ENCODE results near the gene PMEPA1. TPM values are rescaled to one million over a fixed set of nuclear protein-coding genes. Genes with fewer than 3 reads are reported as not detected.
A peak's percentile ranks its signal among the peaks of the same experiment; 100 is the strongest.

Gene PMEPA1
- total RNA-seq, 2 experiments from 2014 or later, result 15.7 to 18.0 TPM

DNA sequence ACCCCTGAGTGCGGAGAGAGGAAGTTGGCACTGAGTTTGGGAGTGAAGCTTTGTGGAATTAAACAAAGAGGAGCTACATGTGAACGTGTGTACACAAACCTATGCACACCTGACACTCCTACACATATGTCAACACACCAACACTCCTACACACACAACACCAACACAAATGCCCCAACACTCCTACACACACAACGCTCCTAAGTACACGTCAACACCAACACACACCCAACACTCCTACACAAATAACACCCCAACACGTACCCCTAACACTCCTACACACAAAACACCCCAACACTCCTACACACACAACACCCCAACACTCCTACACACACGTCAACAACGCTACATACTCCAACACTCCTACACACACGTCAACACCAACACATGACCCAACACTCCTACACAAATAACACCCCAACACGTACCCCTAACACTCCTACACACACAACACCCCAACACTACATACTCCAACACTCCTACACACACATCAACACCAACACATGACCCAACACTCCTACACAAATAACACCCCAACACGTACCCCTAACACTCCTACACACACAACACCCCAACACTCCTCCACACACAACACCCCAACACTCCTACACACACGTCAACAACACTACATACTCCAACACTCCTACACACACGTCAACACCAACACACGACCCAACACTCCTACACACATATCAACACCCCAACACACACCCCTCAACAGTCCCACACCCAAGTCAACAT, 49.5 kb downstream of the PMEPA1 start:
- Histone ChIP-seq H3K9me3 (ENCODE audit: control insufficient read depth in 1 of 2, insufficient read depth in 1 of 2, low read length in 2 of 2) (no peaks in the 10 kb centered on the region), H3K27me3 (ENCODE audit: control insufficient read depth in 1 of 2, insufficient read depth in 2 of 2, low read length in 2 of 2) (no peaks in the 10 kb centered on the region), H3K36me3 (ENCODE audit: insufficient read depth, low read length) (no peaks in the 10 kb centered on the region), H3K4me1 (ENCODE audit: insufficient read depth, low read length) (peaks cover 17% of the 10 kb centered on the region), H3K4me3 (ENCODE audit: low read length) (no peak overlapping the region), H3K27ac (ENCODE audit: low read depth in 1 of 2, low read length in 2 of 2) (no peak overlapping the region)
- no peaks in the 10 kb centered on the region for H3K9me3 Mint-ChIP-seq
- ATAC-seq (ENCODE audit: poor library complexity) (no peak), DNase-seq (peak in 1 of 14 experiments; percentile 7)
- H3K36me3 Mint-ChIP-seq (ENCODE audit: low read depth), result no peaks in the 10 kb centered on the region
- H3K4me1 Mint-ChIP-seq (ENCODE audit: low read depth), result peaks cover 25% of the 10 kb centered on the region
- CTCF ChIA-PET, result no interaction called here
- H3K27me3 Mint-ChIP-seq, result no peaks in the 10 kb centered on the region
- TF ChIP-seq, protein P1, sequence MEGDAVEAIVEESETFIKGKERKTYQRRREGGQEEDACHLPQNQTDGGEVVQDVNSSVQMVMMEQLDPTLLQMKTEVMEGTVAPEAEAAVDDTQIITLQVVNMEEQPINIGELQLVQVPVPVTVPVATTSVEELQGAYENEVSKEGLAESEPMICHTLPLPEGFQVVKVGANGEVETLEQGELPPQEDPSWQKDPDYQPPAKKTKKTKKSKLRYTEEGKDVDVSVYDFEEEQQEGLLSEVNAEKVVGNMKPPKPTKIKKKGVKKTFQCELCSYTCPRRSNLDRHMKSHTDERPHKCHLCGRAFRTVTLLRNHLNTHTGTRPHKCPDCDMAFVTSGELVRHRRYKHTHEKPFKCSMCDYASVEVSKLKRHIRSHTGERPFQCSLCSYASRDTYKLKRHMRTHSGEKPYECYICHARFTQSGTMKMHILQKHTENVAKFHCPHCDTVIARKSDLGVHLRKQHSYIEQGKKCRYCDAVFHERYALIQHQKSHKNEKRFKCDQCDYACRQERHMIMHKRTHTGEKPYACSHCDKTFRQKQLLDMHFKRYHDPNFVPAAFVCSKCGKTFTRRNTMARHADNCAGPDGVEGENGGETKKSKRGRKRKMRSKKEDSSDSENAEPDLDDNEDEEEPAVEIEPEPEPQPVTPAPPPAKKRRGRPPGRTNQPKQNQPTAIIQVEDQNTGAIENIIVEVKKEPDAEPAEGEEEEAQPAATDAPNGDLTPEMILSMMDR (IDR thresholded peaks at IDR 0.05), result no peak
- intact Hi-C loops (cut with DNase I, micrococcal nuclease), result no loop called here
- H3K27ac Mint-ChIP-seq, result no peak overlapping the region
- no peak overlapping the region for H3K4me3 Mint-ChIP-seq
- POLR2A ChIA-PET, result no interaction called here

- TF ChIP-seq, protein P1 (IDR thresholded peaks at IDR 0.05), result no peak
- Histone ChIP-seq H3K36me3 (ENCODE audit: insufficient read depth, low read length) (no peaks in the 10 kb centered on the region), H3K27ac (ENCODE audit: low read depth in 1 of 2, low read length in 2 of 2) (no peak overlapping the region), H3K9me3 (ENCODE audit: control insufficient read depth in 1 of 2, insufficient read depth in 1 of 2, low read length in 2 of 2) (no peaks in the 10 kb centered on the region), H3K4me1 (ENCODE audit: insufficient read depth, low read length) (peaks cover 18% of the 10 kb centered on the region), H3K4me3 (ENCODE audit: low read length) (no peak overlapping the region), H3K27me3 (ENCODE audit: control insufficient read depth in 1 of 2, insufficient read depth in 2 of 2, low read length in 2 of 2) (no peaks in the 10 kb centered on the region)
- no peak overlapping the region for H3K4me3 Mint-ChIP-seq
- no peaks in the 10 kb centered on the region for H3K27me3 Mint-ChIP-seq
- intact Hi-C loops (cut with DNase I, micrococcal nuclease), result loop anchor here in 1 of 2 experiments (10.0 kb wide), 1 partner anchor 545 kb away; no protein-coding TSS in a partner anchor
- no peaks in the 10 kb centered on the region for H3K9me3 Mint-ChIP-seq
- no peak overlapping the region for H3K27ac Mint-ChIP-seq
- H3K4me1 Mint-ChIP-seq (ENCODE audit: low read depth), result peaks cover 31% of the 10 kb centered on the region
- ATAC-seq (ENCODE audit: poor library complexity) (no peak), DNase-seq (peak in 2 of 14 experiments; percentile 4 to 28)
- POLR2A ChIA-PET, result no interaction called here
- no peaks in the 10 kb centered on the region for H3K36me3 Mint-ChIP-seq (ENCODE audit: low read depth)
- CTCF ChIA-PET, result no interaction called here
These were observed 50.2 kb downstream of the PMEPA1 start for GRCh38 chr20:57659517-57660180.

DNA sequence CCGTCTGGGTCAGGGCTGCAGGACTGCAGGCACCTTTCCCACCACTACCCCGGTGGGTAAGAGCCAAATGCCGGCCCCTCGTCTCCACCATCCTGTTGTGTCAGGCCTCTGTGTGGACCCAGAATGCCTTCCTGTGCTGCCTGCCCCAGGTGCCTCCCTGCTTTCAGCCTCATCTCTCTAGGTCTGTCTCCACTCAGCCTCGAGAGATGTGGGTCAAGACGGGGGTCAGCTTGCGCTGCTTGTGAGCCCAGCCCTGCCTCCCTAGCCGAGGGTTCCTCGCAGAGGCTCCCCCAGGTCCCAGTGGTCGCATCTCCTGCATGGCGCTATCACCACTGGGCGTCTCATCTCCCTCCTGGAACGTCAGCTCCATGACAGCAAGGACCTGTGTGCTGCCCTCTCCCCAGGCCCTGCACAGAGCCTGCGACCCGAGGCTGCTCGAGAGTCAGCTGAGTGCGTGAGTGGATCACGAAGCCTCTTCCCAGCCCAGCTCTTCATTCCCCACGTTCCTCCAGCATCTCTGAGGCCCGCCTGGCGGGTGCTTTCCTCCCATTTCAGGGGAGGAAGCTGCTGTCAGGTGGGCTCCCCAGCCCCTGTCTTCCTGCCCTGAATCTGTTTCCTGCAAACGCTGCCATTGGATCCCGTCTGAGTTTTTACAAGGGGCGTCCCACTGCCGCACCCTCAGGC, 50.8 kb downstream of the PMEPA1 start:
- no peak overlapping the region for H3K4me3 Mint-ChIP-seq
- intact Hi-C loops (cut with DNase I, micrococcal nuclease), result loop anchor here in 1 of 2 experiments (10.0 kb wide), 1 partner anchor 546 kb away; no protein-coding TSS in a partner anchor
- CTCF ChIA-PET, result no interaction called here

More for the DNA sequence above, 50.8 kb downstream of the PMEPA1 start:
- Mint-ChIP-seq H3K36me3 (ENCODE audit: low read depth) (no peaks in the 10 kb centered on the region), H3K9me3 (no peaks in the 10 kb centered on the region), H3K4me1 (ENCODE audit: low read depth) (peaks cover 37% of the 10 kb centered on the region), H3K27ac (peak overlapping the region; percentile 82), H3K27me3 (no peaks in the 10 kb centered on the region)
- no peaks in the 10 kb centered on the region for H3K27me3 ChIP-seq (ENCODE audit: control insufficient read depth in 1 of 2, insufficient read depth in 2 of 2, low read length in 2 of 2)
- no peaks in the 10 kb centered on the region for H3K36me3 ChIP-seq (ENCODE audit: insufficient read depth, low read length)
- POLR2A ChIA-PET, result interaction anchor here (1.5 kb wide), 1 partner anchor 39 kb away, joined by 4 read pairs; the partner anchor contains the start of gene ZBP1
- peak in 2 of 14 experiments; percentile 1 to 30 for DNase-seq
- no peaks in the 10 kb centered on the region for H3K9me3 ChIP-seq (ENCODE audit: control insufficient read depth in 1 of 2, insufficient read depth in 1 of 2, low read length in 2 of 2)
- no peak overlapping the region for H3K27ac ChIP-seq (ENCODE audit: low read depth in 1 of 2, low read length in 2 of 2)
- TF ChIP-seq, protein P1 (IDR thresholded peaks at IDR 0.05), result no peak
- no peak overlapping the region for H3K4me3 ChIP-seq (ENCODE audit: low read length)
- peaks cover 24% of the 10 kb centered on the region for H3K4me1 ChIP-seq (ENCODE audit: insufficient read depth, low read length)
- no peak for ATAC-seq (ENCODE audit: poor library complexity)

All from CD4-positive, alpha-beta T cell (primary cell).